MM.1S (cell line): Measurements from ENCODE around the gene NLGN1.

ENCODE experiments used
- DNase-seq: peaks from one replicate; pipeline ENCODE4 v3.0.0-alpha.2; 2015
- H2AFZ ChIP-seq: fragments of 300-600 bp; sonication (generic); 2 replicates; pipeline ENCODE4 v1.6.0; 2016; ENCODE audit warnings: antibody characterized with exemption, low read length
- H3F3A ChIP-seq: fragments of 300-600 bp; sonication (generic); 2 replicates; pipeline ENCODE4 v1.6.1; 2016; ENCODE audit warnings: mild to moderate bottlenecking, antibody characterized with exemption, low read length, moderate library complexity, mixed read lengths; ENCODE audit not compliant: insufficient read depth
- H3K27ac ChIP-seq: fragments of 300-600 bp; sonication (generic); 2 replicates; pipeline ENCODE4 v1.5.1; 2016; ENCODE audit warnings: mild to moderate bottlenecking, low read length
- H3K27me3 ChIP-seq: fragments of 300-600 bp; sonication (generic); replicated peaks from 2 replicates; pipeline ENCODE4 v1.6.0; 2016; ENCODE audit warnings: low read length; ENCODE audit not compliant: insufficient read depth
- H3K36me3 ChIP-seq: fragments of 300-600 bp; sonication (generic); replicated peaks from 2 replicates; pipeline ENCODE4 v1.6.1; 2016; ENCODE audit warnings: mild to moderate bottlenecking, low read length, mixed read lengths; ENCODE audit not compliant: insufficient read depth
- H3K4me1 ChIP-seq: fragments of 300-600 bp; sonication (generic); 2 replicates; pipeline ENCODE4 v1.6.1; 2016; ENCODE audit warnings: low read length, mixed read lengths
- H3K4me2 ChIP-seq: fragments of 300-600 bp; sonication (generic); 2 replicates; pipeline ENCODE4 v1.6.0; 2016; ENCODE audit warnings: low read depth, low read length
- H3K4me3 ChIP-seq: fragments of 300-600 bp; sonication (generic); 2 replicates; pipeline ENCODE4 v1.5.1; 2016; ENCODE audit warnings: low read length, mixed read lengths
- H3K79me2 ChIP-seq: fragments of 300-600 bp; sonication (generic); 2 replicates; pipeline ENCODE4 v1.6.1; 2016; ENCODE audit warnings: mixed run types, low read length, mixed read lengths
- H3K9ac ChIP-seq: fragments of 300-600 bp; sonication (generic); 2 replicates; pipeline ENCODE4 v1.6.1; 2016; ENCODE audit warnings: low read length, mixed read lengths
- H3K9me2 ChIP-seq: fragments of 300-600 bp; sonication (generic); replicated peaks from 2 replicates; pipeline ENCODE4 v1.6.1; 2016; ENCODE audit warnings: mild to moderate bottlenecking, low read length, mixed read lengths; ENCODE audit not compliant: insufficient read depth
- H3K9me3 ChIP-seq: fragments of 300-600 bp; sonication (generic); replicated peaks from 2 replicates; pipeline ENCODE4 v1.6.1; 2016; ENCODE audit warnings: mild to moderate bottlenecking, low read length, mixed read lengths; ENCODE audit not compliant: insufficient read depth
- H4K20me1 ChIP-seq: fragments of 300-600 bp; sonication (generic); 2 replicates; pipeline ENCODE4 v1.6.1; 2016; ENCODE audit warnings: mild to moderate bottlenecking, low read length, moderate library complexity, mixed read lengths; ENCODE audit not compliant: insufficient read depth
- CTCF ChIP-seq: fragments of 300-600 bp; sonication (generic); IDR thresholded peaks from 2 replicates; pipeline ENCODE4 v1.5.1; 2016; ENCODE audit warnings: antibody characterized with exemption, low read length, mixed read lengths
- EZH2 ChIP-seq: fragments of 300-600 bp; sonication (generic); optimal IDR thresholded peaks from 2 replicates; pipeline ENCODE3; 2017; ENCODE audit warnings: low read depth, mild to moderate bottlenecking, antibody characterized with exemption, low read length, mixed read lengths
- EZH2phosphoT487 ChIP-seq: fragments of 300-600 bp; sonication (generic); IDR thresholded peaks from 2 replicates; pipeline ENCODE4 v1.6.1; 2018; ENCODE audit warnings: antibody characterized with exemption, low read length

Gene NLGN1

GRCh38 chr3:174010907-174011306 lies 613.4 kb downstream of the NLGN1 start:
- no peak for TF ChIP-seq EZH2
- no peak for TF ChIP-seq EZH2phosphoT487
- TF ChIP-seq CTCF = no peak
- Histone ChIP-seq H3K9me2 (no peaks in the 10 kb centered on the region), H3K36me3 (no peaks in the 10 kb centered on the region), H3F3A (no peaks in the 10 kb centered on the region), H3K79me2 (no peaks in the 10 kb centered on the region), H3K9me3 (no peaks in the 10 kb centered on the region), H3K27ac (no peak overlapping the region), H3K4me2 (no peak overlapping the region), H2AFZ (no peak overlapping the region), H3K4me3 (no peak overlapping the region), H3K9ac (no peak overlapping the region), H4K20me1 (no peaks in the 10 kb centered on the region), H3K4me1 (no peaks in the 10 kb centered on the region), H3K27me3 (no peaks in the 10 kb centered on the region)
- no peak for DNase-seq

GRCh38 chr3:174016186-174016585 lies 618.6 kb downstream of the NLGN1 start:
- Histone ChIP-seq H3K9me3 (no peaks in the 10 kb centered on the region), H3K4me1 (no peaks in the 10 kb centered on the region), H3F3A (no peaks in the 10 kb centered on the region), H3K36me3 (no peaks in the 10 kb centered on the region), H3K79me2 (no peaks in the 10 kb centered on the region), H2AFZ (no peak overlapping the region), H3K4me2 (no peak overlapping the region), H3K27ac (no peak overlapping the region), H3K9ac (no peak overlapping the region), H3K9me2 (no peaks in the 10 kb centered on the region), H4K20me1 (no peaks in the 10 kb centered on the region), H3K27me3 (no peaks in the 10 kb centered on the region), H3K4me3 (no peak overlapping the region)
- no peak for DNase-seq
- TF ChIP-seq EZH2phosphoT487 = no peak
- TF ChIP-seq EZH2 = no peak
- TF ChIP-seq CTCF = no peak

- Histone ChIP-seq H2AFZ (no peak overlapping the region), H3K27ac (no peak overlapping the region), H3K4me3 (no peak overlapping the region), H3K27me3 (no peaks in the 10 kb centered on the region), H3K36me3 (no peaks in the 10 kb centered on the region), H3K4me2 (no peak overlapping the region), H3K9me3 (no peaks in the 10 kb centered on the region), H3K9ac (no peak overlapping the region), H3K9me2 (no peaks in the 10 kb centered on the region), H3K79me2 (no peaks in the 10 kb centered on the region), H3F3A (no peaks in the 10 kb centered on the region), H4K20me1 (no peaks in the 10 kb centered on the region), H3K4me1 (no peaks in the 10 kb centered on the region)
- no peak for TF ChIP-seq CTCF
- no peak for TF ChIP-seq EZH2
- TF ChIP-seq EZH2phosphoT487 = no peak
- no peak for DNase-seq
Measured at GRCh38 chr3:174020156-174020555, 622.6 kb downstream of the NLGN1 start.
